ENCODE data around the gene TRAPPC12. TPM values are rescaled to one million over a fixed set of nuclear protein-coding genes. Genes with fewer than 3 reads are reported as not detected.

TRAPPC12 gene
- polyA plus RNA-seq, 1 donor (not counting 4 experiments of a cell fraction or from before 2014, with no cell fraction given) = 44.2 TPM

DNA sequence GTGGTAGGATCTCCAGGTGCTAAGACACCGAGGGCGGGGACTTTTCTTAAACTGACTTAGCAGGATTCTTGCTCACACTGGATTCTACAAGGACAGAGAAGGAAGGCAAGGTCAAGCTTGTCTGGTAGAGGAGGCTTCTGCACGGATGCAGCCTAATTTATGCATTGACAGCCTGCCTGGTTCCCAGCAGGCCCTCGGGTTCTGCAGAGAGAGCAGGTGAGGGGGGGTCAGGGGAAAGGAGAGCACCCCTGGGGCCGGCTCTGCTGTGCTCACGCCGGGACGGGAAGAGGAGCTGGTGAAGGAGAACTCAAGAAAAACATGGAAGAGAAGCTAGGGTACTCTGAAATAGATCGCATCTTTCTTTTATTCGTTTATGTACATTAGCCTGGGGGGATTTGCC is 93.5 kb downstream of the TRAPPC12 start:
- Histone ChIP-seq H3K9me3 (ENCODE audit: control insufficient read depth, low read depth, low read length) (no peaks in the 10 kb centered on the region), H3K4me3 (ENCODE audit: control insufficient read depth in 2 of 3, extremely low read depth in 1 of 3, insufficient read depth in 2 of 3, low read depth in 1 of 3, low read length in 3 of 3) (no peak overlapping the region), H3K9ac (ENCODE audit: control insufficient read depth, extremely low read depth, insufficient read depth, low read length) (no peak overlapping the region), H2AFZ (ENCODE audit: control insufficient read depth, low read length) (no peak overlapping the region), H3K27ac (ENCODE audit: control insufficient read depth, insufficient read depth, low read length) (no peak overlapping the region), H3K9me1 (ENCODE audit: control insufficient read depth, extremely low read depth, insufficient read depth, low read length) (no peaks in the 10 kb centered on the region), H3K79me2 (ENCODE audit: control insufficient read depth, insufficient read depth, low read length) (no peaks in the 10 kb centered on the region), H3K36me3 (ENCODE audit: control insufficient read depth in 2 of 2, extremely low read depth in 1 of 2, insufficient read depth in 2 of 2, low read length in 2 of 2) (peaks cover 8 to 9% of the 10 kb centered on the region in 2 experiments), H3K4me1 (ENCODE audit: control insufficient read depth, extremely low read depth, insufficient read depth, low read length) (peaks cover 13% of the 10 kb centered on the region), H4K20me1 (ENCODE audit: control insufficient read depth, extremely low read depth, insufficient read depth, low read length) (no peaks in the 10 kb centered on the region), H3K27me3 (ENCODE audit: control insufficient read depth, extremely low read depth, insufficient read depth, low read length) (no peaks in the 10 kb centered on the region), H3K4me2 (ENCODE audit: control insufficient read depth, extremely low read depth, insufficient read depth, low read depth, low read length) (no peak overlapping the region)
- dilution Hi-C loops (cut with MboI; ENCODE audit: extremely low pct_ligation_motif_present, low sequenced_read_pairs) = no loop called here
- no peak for FAIRE-seq
- no peak for DNase-seq (ENCODE audit: low read depth, low spot score)
- no peak for TF ChIP-seq EZH2 (IDR thresholded peaks at IDR 0.05; ENCODE audit: low read length)
- TF ChIP-seq, protein P1, sequence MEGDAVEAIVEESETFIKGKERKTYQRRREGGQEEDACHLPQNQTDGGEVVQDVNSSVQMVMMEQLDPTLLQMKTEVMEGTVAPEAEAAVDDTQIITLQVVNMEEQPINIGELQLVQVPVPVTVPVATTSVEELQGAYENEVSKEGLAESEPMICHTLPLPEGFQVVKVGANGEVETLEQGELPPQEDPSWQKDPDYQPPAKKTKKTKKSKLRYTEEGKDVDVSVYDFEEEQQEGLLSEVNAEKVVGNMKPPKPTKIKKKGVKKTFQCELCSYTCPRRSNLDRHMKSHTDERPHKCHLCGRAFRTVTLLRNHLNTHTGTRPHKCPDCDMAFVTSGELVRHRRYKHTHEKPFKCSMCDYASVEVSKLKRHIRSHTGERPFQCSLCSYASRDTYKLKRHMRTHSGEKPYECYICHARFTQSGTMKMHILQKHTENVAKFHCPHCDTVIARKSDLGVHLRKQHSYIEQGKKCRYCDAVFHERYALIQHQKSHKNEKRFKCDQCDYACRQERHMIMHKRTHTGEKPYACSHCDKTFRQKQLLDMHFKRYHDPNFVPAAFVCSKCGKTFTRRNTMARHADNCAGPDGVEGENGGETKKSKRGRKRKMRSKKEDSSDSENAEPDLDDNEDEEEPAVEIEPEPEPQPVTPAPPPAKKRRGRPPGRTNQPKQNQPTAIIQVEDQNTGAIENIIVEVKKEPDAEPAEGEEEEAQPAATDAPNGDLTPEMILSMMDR (optimal IDR thresholded peaks at IDR 0.05 in 1 of 3, IDR thresholded peaks at IDR 0.05 in 1 of 3, conservative IDR thresholded peaks at IDR 0.05 in 1 of 3; ENCODE audit: extremely low read depth in 1 of 3, insufficient read depth in 2 of 3, low read length in 3 of 3) = no peak

DNA sequence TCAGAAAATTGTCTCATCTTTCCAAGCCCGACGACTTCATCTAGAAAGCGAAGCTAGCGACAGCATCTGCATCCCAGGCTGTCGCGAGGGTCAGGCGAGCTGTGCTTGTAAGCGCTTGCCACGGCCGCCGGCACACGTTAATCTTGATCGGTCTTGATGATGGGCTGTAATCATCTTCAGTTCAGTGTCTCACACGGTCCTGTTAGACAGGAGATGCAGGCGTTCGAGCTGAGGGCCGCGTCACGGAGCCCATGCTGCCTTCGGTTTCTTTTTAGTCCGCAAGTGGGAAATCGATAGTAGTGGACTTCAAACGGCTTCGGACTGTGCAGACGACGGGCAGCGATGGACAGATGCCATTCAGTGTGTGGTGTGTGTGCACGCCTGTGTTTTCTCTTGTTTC is 96.3 kb downstream of the TRAPPC12 start:
- Histone ChIP-seq H3K79me2 (ENCODE audit: control insufficient read depth, insufficient read depth, low read length) (no peaks in the 10 kb centered on the region), H3K9ac (ENCODE audit: control insufficient read depth, extremely low read depth, insufficient read depth, low read length) (no peak overlapping the region)
- dilution Hi-C loops (cut with MboI; ENCODE audit: extremely low pct_ligation_motif_present, low sequenced_read_pairs) = no loop called here

More for the DNA sequence above, 96.3 kb downstream of the TRAPPC12 start:
- peaks cover under 1% of the 10 kb centered on the region for H3K4me1 ChIP-seq (ENCODE audit: control insufficient read depth, extremely low read depth, insufficient read depth, low read length)
- H3K27me3 ChIP-seq (ENCODE audit: control insufficient read depth, extremely low read depth, insufficient read depth, low read length) = no peaks in the 10 kb centered on the region
- TF ChIP-seq, protein P1 (optimal IDR thresholded peaks at IDR 0.05 in 1 of 3, IDR thresholded peaks at IDR 0.05 in 1 of 3, conservative IDR thresholded peaks at IDR 0.05 in 1 of 3; ENCODE audit: extremely low read depth in 1 of 3, insufficient read depth in 2 of 3, low read length in 3 of 3) = no peak
- TF ChIP-seq EZH2 (IDR thresholded peaks at IDR 0.05; ENCODE audit: low read length) = no peak
- peaks cover 6 to 12% of the 10 kb centered on the region in 2 experiments for H3K36me3 ChIP-seq (ENCODE audit: control insufficient read depth in 2 of 2, extremely low read depth in 1 of 2, insufficient read depth in 2 of 2, low read length in 2 of 2)
- H3K4me2 ChIP-seq (ENCODE audit: control insufficient read depth, extremely low read depth, insufficient read depth, low read depth, low read length) = no peak overlapping the region
- no peaks in the 10 kb centered on the region for H3K9me1 ChIP-seq (ENCODE audit: control insufficient read depth, extremely low read depth, insufficient read depth, low read length)
- H2AFZ ChIP-seq (ENCODE audit: control insufficient read depth, low read length) = no peak overlapping the region
- FAIRE-seq (no peak), DNase-seq (ENCODE audit: low read depth, low spot score) (no peak)
- no peaks in the 10 kb centered on the region for H3K9me3 ChIP-seq (ENCODE audit: control insufficient read depth, low read depth, low read length)
- no peaks in the 10 kb centered on the region for H4K20me1 ChIP-seq (ENCODE audit: control insufficient read depth, extremely low read depth, insufficient read depth, low read length)
- H3K27ac ChIP-seq (ENCODE audit: control insufficient read depth, insufficient read depth, low read length) = no peak overlapping the region
- no peak overlapping the region for H3K4me3 ChIP-seq (ENCODE audit: control insufficient read depth in 2 of 3, extremely low read depth in 1 of 3, insufficient read depth in 2 of 3, low read depth in 1 of 3, low read length in 3 of 3)
